OCI-LY7 (cell line): ENCODE results near the gene NCK2. TPM values are rescaled to one million over a fixed set of nuclear protein-coding genes. Genes with fewer than 3 reads are reported as not detected.

Source experiments
- BruUV-seq: library from RNA; stranded (reverse); fragments of 400-500 nt; replicated peaks from 2 replicates; lab custom pipeline; 2021; lab: Mats Ljungman, UMichigan
- CTCF ChIA-PET: fragments of 300-600 bp; sonication (Branson Sonifier 250); formaldehyde crosslinking; loops from one replicate; lab custom pipeline; 2022; ENCODE audit warnings: antibody characterized with exemption; ENCODE audit not compliant: unreplicated experiment; lab: Charles Lee
- POLR2A ChIA-PET: fragments of 300-600 bp; sonication (Branson Sonifier 250); formaldehyde crosslinking; loops from one replicate; lab custom pipeline; 2022; ENCODE audit warnings: antibody characterized with exemption; lab: Charles Lee
- DNase-seq: peaks from one replicate; pipeline ENCODE4 v3.0.0-alpha.2; 2015; ENCODE audit warnings: low spot score
- H2AFZ ChIP-seq: fragments of 200-600 bp; sonication (generic), shearing (Covaris generic); 2 replicates; pipeline ENCODE4 v1.6.1; 2014; ENCODE audit warnings: mild to moderate bottlenecking, antibody characterized with exemption, low read length, moderate library complexity
- H3K27ac ChIP-seq: fragments of 200-600 bp; sonication (generic); 2 replicates; pipeline ENCODE4 v1.5.1; 2014; ENCODE audit warnings: mixed run types, low read depth, mild to moderate bottlenecking, moderate library complexity, low read length, inconsistent platforms; ENCODE audit not compliant: poor library complexity, severe bottlenecking
- H3K36me3 ChIP-seq: fragments of 200-600 bp; sonication (generic); 2 replicates; pipeline ENCODE4 v1.6.1; 2014; ENCODE audit warnings: mild to moderate bottlenecking, antibody characterized with exemption, low read length, moderate library complexity, mixed read lengths; ENCODE audit not compliant: insufficient read depth
- H3K4me1 ChIP-seq: fragments of 200-600 bp; sonication (generic); 2 replicates; pipeline ENCODE4 v1.5.1; 2014; ENCODE audit warnings: mild to moderate bottlenecking, low read length; ENCODE audit not compliant: insufficient read depth, poor library complexity, severe bottlenecking
- H3K4me2 ChIP-seq: fragments of 200-600 bp; sonication (generic); 2 replicates; pipeline ENCODE4 v1.6.1; 2014; ENCODE audit warnings: mild to moderate bottlenecking, low read length
- H3K4me3 ChIP-seq: fragments of 200-600 bp; sonication (generic); 2 replicates; pipeline ENCODE4 v1.5.1; 2014; ENCODE audit warnings: mild to moderate bottlenecking, low read depth, low read length; ENCODE audit not compliant: poor library complexity, severe bottlenecking
- H3K79me2 ChIP-seq: fragments of 200-600 bp; sonication (generic); 2 replicates; pipeline ENCODE4 v1.6.1; 2016; ENCODE audit warnings: low read depth, mild to moderate bottlenecking, low read length, moderate library complexity, mixed read lengths; ENCODE audit not compliant: insufficient read depth
- H3K9me2 ChIP-seq: fragments of 200-600 bp; sonication (generic); 2 replicates; pipeline ENCODE4 v1.6.1; 2016; ENCODE audit warnings: mild to moderate bottlenecking, low read length, mixed read lengths; ENCODE audit not compliant: insufficient read depth
- H3K9me3 ChIP-seq: fragments of 200-600 bp; sonication (generic); 2 replicates; pipeline ENCODE4 v1.6.1; 2014; ENCODE audit warnings: mild to moderate bottlenecking, mixed run types, low read length, mixed read lengths
- H4K20me1 ChIP-seq: fragments of 200-600 bp; sonication (generic); 2 replicates; pipeline ENCODE4 v1.6.1; 2014; ENCODE audit warnings: mild to moderate bottlenecking, antibody characterized with exemption, low read length, moderate library complexity, mixed read lengths; ENCODE audit not compliant: insufficient read depth
- EZH2phosphoT487 ChIP-seq: fragments of 200-600 bp; sonication (generic); IDR thresholded peaks from 2 replicates; pipeline ENCODE4 v1.6.1; 2018; ENCODE audit warnings: low read depth, borderline replicate concordance, mild to moderate bottlenecking, mixed run types, antibody characterized with exemption, low read length, moderate library complexity, mixed read lengths
- intact Hi-C: fragments of 100-400 bp; cut with micrococcal nuclease; formaldehyde crosslinking; loops from one replicate; pipeline ENCODE4 v1.10.0; 2022; ENCODE audit not compliant: unreplicated experiment
- total RNA-seq, 2 experiments: library from RNA; depleted of rRNA in 1 of 2; stranded (reverse); fragments of >200 nt in 1 of 2; shearing (Covaris generic) in 1 of 2; gene quantifications; 2 replicates each; pipeline ENCODE4 v1.2.3, GENCODE V29; 2014 to 2022
- TF ChIP-seq, protein P1 (sequence below): fragments of 200-600 bp; sonication (generic); conservative IDR thresholded peaks from 2 replicates; pipeline ENCODE4 v1.5.1; 2014; ENCODE audit warnings: mild to moderate bottlenecking, antibody characterized with exemption, low read length, moderate library complexity, mixed read lengths

Gene NCK2
- total RNA-seq, 2 experiments from 2014 or later: 23.4 to 34.2 TPM

DNA sequence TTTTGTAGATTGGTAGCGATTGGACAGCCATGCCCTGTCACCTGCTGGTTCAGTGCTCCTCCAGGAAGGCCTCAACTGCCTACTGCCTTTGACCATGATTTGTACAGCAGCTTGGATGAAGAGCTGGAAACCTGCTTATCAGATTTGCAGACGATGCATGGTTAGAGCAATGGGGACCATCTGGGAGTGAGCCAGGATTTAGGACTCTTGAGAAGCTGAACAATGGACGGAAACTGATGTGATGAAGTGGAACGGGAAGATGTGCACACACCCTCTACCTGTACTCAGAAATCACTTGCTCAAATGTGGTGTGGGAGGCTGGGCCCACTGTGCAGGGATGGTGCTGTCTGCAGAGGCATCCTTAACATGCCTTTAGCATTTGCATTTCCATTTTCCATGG lies 57.2 kb downstream of the NCK2 start:
- no peak overlapping the region; the same call in 1 of the 2 replicates for H2AFZ ChIP-seq
- TF ChIP-seq EZH2phosphoT487: no peak
- TF ChIP-seq, protein P1, sequence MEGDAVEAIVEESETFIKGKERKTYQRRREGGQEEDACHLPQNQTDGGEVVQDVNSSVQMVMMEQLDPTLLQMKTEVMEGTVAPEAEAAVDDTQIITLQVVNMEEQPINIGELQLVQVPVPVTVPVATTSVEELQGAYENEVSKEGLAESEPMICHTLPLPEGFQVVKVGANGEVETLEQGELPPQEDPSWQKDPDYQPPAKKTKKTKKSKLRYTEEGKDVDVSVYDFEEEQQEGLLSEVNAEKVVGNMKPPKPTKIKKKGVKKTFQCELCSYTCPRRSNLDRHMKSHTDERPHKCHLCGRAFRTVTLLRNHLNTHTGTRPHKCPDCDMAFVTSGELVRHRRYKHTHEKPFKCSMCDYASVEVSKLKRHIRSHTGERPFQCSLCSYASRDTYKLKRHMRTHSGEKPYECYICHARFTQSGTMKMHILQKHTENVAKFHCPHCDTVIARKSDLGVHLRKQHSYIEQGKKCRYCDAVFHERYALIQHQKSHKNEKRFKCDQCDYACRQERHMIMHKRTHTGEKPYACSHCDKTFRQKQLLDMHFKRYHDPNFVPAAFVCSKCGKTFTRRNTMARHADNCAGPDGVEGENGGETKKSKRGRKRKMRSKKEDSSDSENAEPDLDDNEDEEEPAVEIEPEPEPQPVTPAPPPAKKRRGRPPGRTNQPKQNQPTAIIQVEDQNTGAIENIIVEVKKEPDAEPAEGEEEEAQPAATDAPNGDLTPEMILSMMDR: no peak
- ChIA-PET POLR2A (interaction anchor here (0.6 to 2.4 kb wide), 3 partner anchors 25 to 315 kb away, joined by 3 to 11 read pairs (median 4); no protein-coding TSS in a partner anchor), CTCF (no interaction called here)
- H3K36me3 ChIP-seq: no peaks in the 10 kb centered on the region; the same call in 1 of the 2 replicates
- H4K20me1 ChIP-seq: no peaks in the 10 kb centered on the region
- peaks cover 75% of the 10 kb centered on the region for H3K4me1 ChIP-seq
- DNase-seq: no peak
- H3K79me2 ChIP-seq: peaks cover 37% of the 10 kb centered on the region; the same call in 1 of the 2 replicates
- intact Hi-C loops: no loop called here
- peak overlapping the region; percentile 52 for H3K27ac ChIP-seq
- H3K9me3 ChIP-seq: peaks cover 5% of the 10 kb centered on the region; the same call in 1 of the 2 replicates
- peak overlapping the region; percentile 53 for H3K4me2 ChIP-seq
- H3K4me3 ChIP-seq: peak overlapping the region; percentile 35
- no TSS peak for BruUV-seq
- no peaks in the 10 kb centered on the region for H3K9me2 ChIP-seq

DNA sequence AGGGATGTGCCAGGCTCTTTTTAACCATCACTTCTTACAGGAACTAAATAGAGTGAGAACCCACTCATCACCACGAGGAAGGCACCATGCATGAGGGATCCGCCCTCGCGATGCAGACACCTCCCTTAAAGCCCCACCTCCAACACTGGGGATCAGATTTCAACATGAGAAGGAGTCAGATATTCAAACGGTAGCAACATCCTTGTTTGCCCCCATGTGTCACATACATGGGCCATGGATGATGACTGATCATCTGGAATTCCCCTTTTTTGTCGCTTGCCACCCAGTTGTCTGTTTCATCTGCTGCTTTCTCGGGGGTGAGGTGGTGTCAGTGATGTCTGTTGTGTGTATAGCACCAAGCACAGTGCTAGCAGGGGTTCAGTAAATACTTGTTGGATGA lies 57.9 kb downstream of the NCK2 start:
- peak overlapping the region; percentile 53 for H3K4me2 ChIP-seq
- no peaks in the 10 kb centered on the region for H3K9me2 ChIP-seq
- TF ChIP-seq, protein P1: no peak
- no peak for TF ChIP-seq EZH2phosphoT487
- intact Hi-C loops: no loop called here
- peak overlapping the region; percentile 52 for H3K27ac ChIP-seq
- H3K79me2 ChIP-seq: peaks cover 33% of the 10 kb centered on the region; the same call in 1 of the 2 replicates
- ChIA-PET CTCF (no interaction called here), POLR2A (interaction anchor here (1.5 to 2.2 kb wide), 3 partner anchors 13 to 26 kb away, joined by 3 to 10 read pairs (median 5); no protein-coding TSS in a partner anchor)
- BruUV-seq: no TSS peak
- H3K4me3 ChIP-seq: peak overlapping the region; percentile 35
- no peaks in the 10 kb centered on the region; the same call in 1 of the 2 replicates for H3K36me3 ChIP-seq
- peaks cover 5% of the 10 kb centered on the region; the same call in 1 of the 2 replicates for H3K9me3 ChIP-seq
- peaks cover 69% of the 10 kb centered on the region for H3K4me1 ChIP-seq
- no peaks in the 10 kb centered on the region for H4K20me1 ChIP-seq
- H2AFZ ChIP-seq: no peak overlapping the region; the same call in 1 of the 2 replicates
- peak; percentile 79 for DNase-seq

DNA sequence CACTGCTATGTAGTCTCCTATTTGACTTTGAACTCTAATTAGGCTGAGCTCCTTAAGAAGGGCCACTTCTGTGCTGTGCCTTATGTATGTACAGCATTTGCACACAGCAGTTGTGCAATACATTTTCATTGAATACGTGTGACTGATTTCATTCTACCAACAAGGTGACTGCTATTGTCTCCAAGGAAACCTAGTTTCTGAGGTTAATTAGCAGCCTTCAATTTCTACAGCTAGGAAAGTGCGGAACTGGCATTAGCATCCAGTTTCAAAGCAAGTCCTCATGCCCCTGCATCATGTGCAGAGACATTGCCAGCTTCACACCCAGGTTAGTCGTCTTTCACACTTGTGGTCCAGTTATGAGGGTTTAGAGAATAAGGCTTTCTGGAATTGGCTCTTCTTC lies 58.6 kb downstream of the NCK2 start:
- no peaks in the 10 kb centered on the region; the same call in 1 of the 2 replicates for H3K36me3 ChIP-seq
- H4K20me1 ChIP-seq: no peaks in the 10 kb centered on the region
- no peak overlapping the region for H3K4me3 ChIP-seq
- TF ChIP-seq EZH2phosphoT487: no peak
- TF ChIP-seq, protein P1: no peak
- H3K4me1 ChIP-seq: peaks cover 61% of the 10 kb centered on the region
- H2AFZ ChIP-seq: no peak overlapping the region
- DNase-seq: no peak
- BruUV-seq: no TSS peak
- H3K79me2 ChIP-seq: peaks cover 25% of the 10 kb centered on the region; the same call in 1 of the 2 replicates
- no peaks in the 10 kb centered on the region for H3K9me2 ChIP-seq
- H3K4me2 ChIP-seq: peak overlapping the region; percentile 53; the same call in 1 of the 2 replicates
- ChIA-PET CTCF (interaction anchor here (1.0 kb wide), 1 partner anchor 16 kb away, joined by 3 read pairs; no protein-coding TSS in a partner anchor), POLR2A (interaction anchor here (0.8 to 2.2 kb wide), 4 partner anchors 8 to 26 kb away, joined by 3 to 10 read pairs (median 5); no protein-coding TSS in a partner anchor)
- intact Hi-C loops: no loop called here
- H3K9me3 ChIP-seq: peaks cover 5% of the 10 kb centered on the region; the same call in 1 of the 2 replicates
- peak overlapping the region; percentile 52 for H3K27ac ChIP-seq
